ENCODE data around the gene DYNLL1. TPM values are rescaled to one million over a fixed set of nuclear protein-coding genes. Genes with fewer than 3 reads are reported as not detected.

The DYNLL1 gene
- total RNA-seq, 4 donors from 2014 or later, result 167 to 493 (median 469) TPM

DNA sequence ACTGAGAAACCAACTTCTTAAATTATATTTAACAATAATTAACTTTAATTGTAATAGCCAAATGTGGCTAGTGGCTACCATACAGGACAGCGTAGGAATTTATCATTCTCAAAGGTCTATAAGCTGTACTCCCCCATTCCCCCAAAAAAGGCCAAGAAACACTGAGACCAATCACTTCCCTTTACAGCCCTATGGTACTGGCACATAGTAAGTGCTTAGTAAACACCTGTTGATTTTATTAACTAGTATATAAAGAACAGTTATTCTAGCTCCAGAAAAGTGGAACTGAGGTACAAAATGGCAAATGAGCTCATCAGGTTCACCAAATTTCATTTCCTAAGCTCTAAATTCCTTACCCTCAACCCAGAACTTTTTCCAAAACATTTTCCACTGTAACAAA, 20.3 kb upstream of the DYNLL1 start:
- no peak overlapping the region for H3K4me3 ChIP-seq
- H3K27me3 ChIP-seq, result no peaks in the 10 kb centered on the region
- H3K36me3 ChIP-seq, result no peaks in the 10 kb centered on the region
- TF ChIP-seq, protein P1, sequence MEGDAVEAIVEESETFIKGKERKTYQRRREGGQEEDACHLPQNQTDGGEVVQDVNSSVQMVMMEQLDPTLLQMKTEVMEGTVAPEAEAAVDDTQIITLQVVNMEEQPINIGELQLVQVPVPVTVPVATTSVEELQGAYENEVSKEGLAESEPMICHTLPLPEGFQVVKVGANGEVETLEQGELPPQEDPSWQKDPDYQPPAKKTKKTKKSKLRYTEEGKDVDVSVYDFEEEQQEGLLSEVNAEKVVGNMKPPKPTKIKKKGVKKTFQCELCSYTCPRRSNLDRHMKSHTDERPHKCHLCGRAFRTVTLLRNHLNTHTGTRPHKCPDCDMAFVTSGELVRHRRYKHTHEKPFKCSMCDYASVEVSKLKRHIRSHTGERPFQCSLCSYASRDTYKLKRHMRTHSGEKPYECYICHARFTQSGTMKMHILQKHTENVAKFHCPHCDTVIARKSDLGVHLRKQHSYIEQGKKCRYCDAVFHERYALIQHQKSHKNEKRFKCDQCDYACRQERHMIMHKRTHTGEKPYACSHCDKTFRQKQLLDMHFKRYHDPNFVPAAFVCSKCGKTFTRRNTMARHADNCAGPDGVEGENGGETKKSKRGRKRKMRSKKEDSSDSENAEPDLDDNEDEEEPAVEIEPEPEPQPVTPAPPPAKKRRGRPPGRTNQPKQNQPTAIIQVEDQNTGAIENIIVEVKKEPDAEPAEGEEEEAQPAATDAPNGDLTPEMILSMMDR (IDR thresholded peaks at IDR 0.05), result no peak
- no peak for TF ChIP-seq POLR2A (IDR thresholded peaks at IDR 0.05)
- no peak for TF ChIP-seq EP300 (IDR thresholded peaks at IDR 0.05)
- no peak for TF ChIP-seq POLR2AphosphoS5 (IDR thresholded peaks at IDR 0.05)
- 90% methylated on average over 1 of the region's 1 CpG for WGBS
- peaks cover 28% of the 10 kb centered on the region for H3K4me1 ChIP-seq
- no peak for DNase-seq (ENCODE audit: low spot score in 2 of 2)
- no peaks in the 10 kb centered on the region for H3K9me3 ChIP-seq
- H3K27ac ChIP-seq, result no peak overlapping the region

DNA sequence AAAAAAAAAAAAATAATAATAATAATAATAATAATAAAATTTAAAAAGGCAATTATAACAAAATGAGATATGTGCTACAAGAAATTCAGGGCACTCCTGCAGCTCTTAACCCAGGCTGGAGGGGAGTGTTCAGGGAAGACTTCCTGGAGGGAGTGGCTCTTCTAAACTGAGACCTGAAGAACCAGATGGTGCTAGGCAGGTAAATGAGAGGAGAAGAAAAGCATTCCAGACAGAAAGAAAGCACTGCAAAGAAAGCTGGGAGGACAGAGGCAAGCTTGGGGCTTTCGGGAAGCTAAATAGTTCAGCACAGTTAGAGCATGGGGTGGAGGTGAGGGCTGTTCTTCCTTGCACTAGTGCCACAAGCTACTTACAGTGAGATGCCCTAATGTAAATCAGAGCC, 16.5 kb upstream of the DYNLL1 start:
- Histone ChIP-seq H3K4me1 (peaks cover 7% of the 10 kb centered on the region), H3K4me3 (no peak overlapping the region), H3K27ac (no peak overlapping the region), H3K27me3 (no peaks in the 10 kb centered on the region), H3K9me3 (no peaks in the 10 kb centered on the region), H3K36me3 (peaks cover 6% of the 10 kb centered on the region)
- TF ChIP-seq POLR2A (IDR thresholded peaks at IDR 0.05) (no peak), EP300 (IDR thresholded peaks at IDR 0.05) (no peak), POLR2AphosphoS5 (IDR thresholded peaks at IDR 0.05) (no peak)
- TF ChIP-seq, protein P1 (IDR thresholded peaks at IDR 0.05), result no peak
- DNase-seq (ENCODE audit: low spot score in 2 of 2), result no peak
- WGBS, result 92% methylated on average over 1 of the region's 1 CpG

DNA sequence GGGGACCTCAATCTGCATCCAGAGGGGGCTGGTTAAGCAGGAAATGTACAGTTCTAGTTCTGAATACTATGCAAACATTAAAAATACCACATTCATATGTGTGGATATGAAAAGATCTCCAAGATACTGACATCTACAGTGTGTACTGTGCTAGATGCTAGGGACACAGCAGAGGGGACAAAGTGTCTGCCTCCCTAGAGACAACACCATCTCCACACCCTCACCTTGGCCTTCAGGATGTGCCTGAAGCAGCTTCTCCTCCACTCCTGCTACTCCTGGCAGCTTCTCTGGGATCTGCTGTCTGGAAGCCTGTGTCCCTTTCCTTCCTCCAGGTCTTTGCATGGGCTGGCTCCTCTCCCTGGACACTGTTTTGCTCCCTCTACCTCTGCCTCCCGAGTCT, 15.7 kb upstream of the DYNLL1 start:
- DNase-seq (ENCODE audit: low spot score in 2 of 2), result no peak
- H3K4me1 ChIP-seq, result no peaks in the 10 kb centered on the region
- 86% methylated on average over 1 of the region's 1 CpG for WGBS
- peaks cover 6% of the 10 kb centered on the region for H3K36me3 ChIP-seq
- H3K9me3 ChIP-seq, result no peaks in the 10 kb centered on the region
- no peaks in the 10 kb centered on the region for H3K27me3 ChIP-seq
- TF ChIP-seq POLR2A (IDR thresholded peaks at IDR 0.05) (no peak), EP300 (IDR thresholded peaks at IDR 0.05) (no peak), POLR2AphosphoS5 (IDR thresholded peaks at IDR 0.05) (no peak)
- TF ChIP-seq, protein P1 (IDR thresholded peaks at IDR 0.05), result no peak
- H3K4me3 ChIP-seq, result no peak overlapping the region
- H3K27ac ChIP-seq, result no peak overlapping the region

DNA sequence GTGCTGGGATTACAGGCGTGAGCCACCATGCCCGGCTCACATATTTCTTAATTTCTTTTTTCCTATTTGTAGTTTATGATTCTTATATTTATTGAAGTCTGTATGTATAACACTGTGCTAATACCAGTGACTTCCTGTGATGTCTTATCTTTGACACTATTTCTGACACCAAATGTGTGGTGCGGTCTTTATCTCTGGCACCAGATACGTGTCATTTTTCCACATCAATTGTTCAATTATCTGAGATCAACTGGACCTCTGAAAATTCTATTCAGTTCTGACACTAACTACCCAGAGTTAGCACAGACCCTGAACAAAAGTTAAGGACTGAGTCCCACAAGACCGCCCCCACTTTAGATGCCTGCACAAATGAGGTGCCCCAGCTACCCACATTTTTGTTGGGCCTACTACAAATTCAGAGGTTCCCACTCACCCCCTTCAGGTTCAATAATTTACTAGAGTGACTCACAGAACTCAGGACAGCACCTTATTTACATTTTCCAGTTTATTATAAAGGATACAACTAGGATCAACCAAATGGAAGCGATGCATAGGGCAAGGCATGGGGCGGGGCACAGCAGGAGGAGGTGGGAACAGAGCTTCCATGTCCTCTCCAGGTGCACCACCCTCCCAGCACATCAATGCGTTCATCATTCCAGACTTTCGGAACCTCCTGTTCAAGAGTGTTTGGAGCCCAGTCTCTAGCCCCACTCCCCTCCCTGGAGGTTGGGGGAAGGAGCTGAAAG, 14.7 kb upstream of the DYNLL1 start:
- DNase-seq (ENCODE audit: low spot score in 2 of 2), result no peak
- WGBS, result 94% methylated on average over 9 of the region's 9 CpGs
- Histone ChIP-seq H3K4me3 (no peak overlapping the region), H3K4me1 (no peaks in the 10 kb centered on the region), H3K27me3 (no peaks in the 10 kb centered on the region), H3K27ac (no peak overlapping the region), H3K9me3 (no peaks in the 10 kb centered on the region), H3K36me3 (peaks cover 6% of the 10 kb centered on the region)
- no peak for TF ChIP-seq POLR2A (IDR thresholded peaks at IDR 0.05)
- TF ChIP-seq, protein P1 (IDR thresholded peaks at IDR 0.05), result no peak

DNA sequence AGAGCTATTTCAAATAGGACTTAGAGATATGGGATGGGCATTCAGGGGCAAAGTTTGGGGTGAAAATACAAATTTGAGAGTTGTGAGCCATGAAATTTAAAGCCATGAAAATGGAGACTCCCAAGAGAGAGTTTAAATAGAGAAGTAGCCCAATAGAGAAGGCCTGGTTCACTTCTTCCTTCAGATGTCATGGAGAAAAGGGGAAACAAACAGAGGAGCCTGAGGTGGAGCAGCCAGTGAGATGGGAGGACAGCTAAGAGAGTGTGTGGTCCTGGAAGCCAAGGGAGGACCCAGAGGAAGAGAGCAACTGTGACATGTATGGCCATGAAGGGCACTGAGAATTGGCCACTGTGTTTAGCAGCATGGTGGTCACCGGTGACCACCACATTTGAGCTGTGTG, 12.3 kb upstream of the DYNLL1 start:
- Histone ChIP-seq H3K4me3 (no peak overlapping the region), H3K27ac (no peak overlapping the region), H3K9me3 (no peaks in the 10 kb centered on the region), H3K4me1 (no peaks in the 10 kb centered on the region), H3K36me3 (peaks cover 6% of the 10 kb centered on the region), H3K27me3 (no peaks in the 10 kb centered on the region)
- DNase-seq (ENCODE audit: low spot score in 2 of 2), result no peak
- WGBS, result 93% methylated on average over 1 of the region's 1 CpG
- no peak for TF ChIP-seq EP300 (IDR thresholded peaks at IDR 0.05)
- TF ChIP-seq, protein P1 (IDR thresholded peaks at IDR 0.05), result no peak
- no peak for TF ChIP-seq POLR2AphosphoS5 (IDR thresholded peaks at IDR 0.05)
- no peak for TF ChIP-seq POLR2A (IDR thresholded peaks at IDR 0.05)

Data from suprapubic skin (tissue), 4 donors.